HG03103 (cell line): ENCODE measurements around the gene TRABD2B.
"Not testable (repeated sequence)": the region's sequence is repeated elsewhere in the genome, so short reads cannot be mapped to it uniquely, and the experiment has no call there.

Source experiments
- ATAC-seq: cut with Tn5 transposase; IDR thresholded peaks from one replicate; pipeline ENCODE4 v1.9.1; 2021; ENCODE audit warnings: low read depth; ENCODE audit not compliant: unreplicated experiment

Gene TRABD2B

DNA sequence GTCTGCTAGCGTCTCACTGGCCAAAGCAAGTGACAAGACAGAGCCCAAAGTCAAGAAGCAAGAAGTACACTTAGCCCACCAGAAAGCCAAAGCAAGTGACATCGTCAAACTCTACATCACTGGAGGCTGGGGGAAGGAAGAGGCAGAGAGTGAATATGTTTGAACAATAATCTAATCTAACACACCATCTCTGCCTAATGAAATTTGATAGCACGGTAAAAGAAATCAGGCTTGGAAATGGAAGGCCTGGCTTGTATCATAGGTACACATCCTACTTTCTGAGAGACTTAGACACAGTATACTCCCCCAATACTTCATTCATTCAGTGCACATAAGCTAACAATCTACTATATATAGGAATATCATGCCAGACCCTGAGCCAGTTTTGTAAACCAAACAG lies 26.3 kb downstream of the TRABD2B start:
- no peak for ATAC-seq

DNA sequence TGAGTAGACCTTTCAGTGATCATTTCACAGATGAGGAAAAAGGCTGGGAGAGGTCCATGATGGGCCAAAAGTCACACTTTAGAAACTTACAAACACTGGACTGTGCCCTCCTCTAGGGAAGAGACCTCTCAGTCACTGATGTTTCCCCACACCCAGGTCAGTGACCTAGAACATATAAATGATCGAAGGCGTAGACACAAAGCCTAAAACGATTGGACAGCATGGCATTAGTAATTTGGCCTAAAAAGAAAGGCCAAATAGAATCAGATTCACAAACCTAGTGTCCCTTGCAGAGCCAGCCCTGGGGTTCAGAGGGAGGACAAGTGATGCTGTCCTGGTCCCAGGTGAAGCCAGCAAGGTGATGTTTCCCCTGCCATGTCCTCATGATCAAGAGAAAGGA lies 27.7 kb downstream of the TRABD2B start:
- no peak for ATAC-seq

DNA sequence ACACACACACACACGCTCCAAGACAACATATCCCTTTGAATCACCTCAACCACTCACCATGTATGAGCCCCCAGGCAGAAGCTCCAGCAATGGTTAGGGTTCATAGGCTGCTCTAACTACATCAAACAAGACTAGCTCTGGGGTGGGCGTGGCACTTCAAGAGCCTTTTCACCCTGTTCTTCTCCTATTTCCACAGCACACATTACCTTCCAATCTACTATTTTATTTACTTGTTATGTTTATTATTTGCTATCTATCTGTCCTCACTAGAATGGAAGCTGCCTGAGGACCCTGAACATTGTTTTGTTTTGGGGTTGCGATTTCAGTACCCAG lies 28.7 kb downstream of the TRABD2B start:
- no peak for ATAC-seq

DNA sequence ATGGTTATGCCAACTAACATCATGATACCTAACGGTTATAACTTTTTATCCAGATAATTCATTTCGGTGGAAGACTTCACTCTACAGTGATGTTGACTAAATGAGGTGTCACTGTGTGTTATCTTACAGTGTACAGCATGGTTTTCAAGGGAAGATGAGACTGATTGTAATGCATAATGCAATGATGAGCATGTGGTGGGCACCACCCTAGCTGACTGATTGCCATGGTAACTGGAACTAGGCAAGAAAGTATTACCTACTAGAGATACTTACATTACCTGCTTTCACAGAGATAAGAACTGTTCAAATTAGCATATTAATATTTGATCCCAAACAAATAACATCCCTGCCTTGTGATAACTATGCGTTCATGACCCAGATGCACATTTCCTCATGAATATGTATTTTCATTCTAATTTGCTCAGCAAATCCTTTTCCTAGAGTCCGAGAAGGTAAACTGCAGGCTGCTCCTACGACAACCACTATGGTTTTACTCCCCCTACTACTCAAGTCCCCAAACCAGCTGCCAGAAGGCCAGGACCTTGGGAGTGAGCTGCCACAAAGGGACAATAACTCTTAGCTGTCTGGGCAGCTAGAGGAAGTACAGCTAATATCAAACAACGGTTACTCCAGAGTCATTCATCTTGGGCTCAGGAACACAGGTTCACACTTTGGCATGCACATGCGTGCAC lies 29.2 kb downstream of the TRABD2B start:
- no peak for ATAC-seq

DNA sequence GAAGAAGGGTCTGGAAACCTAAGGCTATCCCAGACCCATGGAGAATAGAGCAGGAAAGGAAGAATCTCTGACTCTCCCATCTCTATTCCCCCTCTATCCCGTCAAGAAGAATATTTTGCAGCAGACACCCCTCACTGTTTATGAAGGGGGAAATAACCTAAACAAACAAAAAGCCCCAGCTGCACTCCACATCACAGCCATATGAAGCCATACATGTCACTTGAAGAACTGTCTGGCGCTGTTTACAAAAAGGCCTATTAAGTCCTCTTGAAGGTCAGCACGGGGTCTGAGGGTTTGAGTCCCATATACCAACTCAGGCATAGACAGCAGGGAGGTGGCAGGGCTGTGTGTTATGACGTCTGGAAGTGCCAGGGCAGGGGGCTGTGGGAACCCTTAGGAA lies 31.4 kb downstream of the TRABD2B start:
- ATAC-seq, result no peak

DNA sequence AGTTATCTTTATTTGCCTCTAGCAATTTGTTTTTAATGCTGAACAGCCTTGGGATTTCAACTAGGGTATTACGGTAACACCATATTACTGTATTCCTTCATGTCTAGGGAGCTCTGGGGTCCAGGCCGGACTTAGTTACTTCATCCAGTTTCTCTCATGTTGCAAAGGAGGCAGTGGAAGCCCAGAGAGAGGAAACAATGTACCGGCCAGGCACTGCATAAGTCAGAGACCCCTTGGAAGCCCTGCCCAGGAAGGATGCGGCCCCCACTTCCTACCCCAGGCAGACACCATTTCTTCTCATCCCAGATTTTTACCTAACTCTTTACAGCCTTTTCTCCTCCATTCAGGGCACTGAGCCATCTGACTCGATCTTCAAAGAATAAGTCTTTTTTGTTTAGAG lies 32.5 kb downstream of the TRABD2B start:
- ATAC-seq, result no peak

DNA sequence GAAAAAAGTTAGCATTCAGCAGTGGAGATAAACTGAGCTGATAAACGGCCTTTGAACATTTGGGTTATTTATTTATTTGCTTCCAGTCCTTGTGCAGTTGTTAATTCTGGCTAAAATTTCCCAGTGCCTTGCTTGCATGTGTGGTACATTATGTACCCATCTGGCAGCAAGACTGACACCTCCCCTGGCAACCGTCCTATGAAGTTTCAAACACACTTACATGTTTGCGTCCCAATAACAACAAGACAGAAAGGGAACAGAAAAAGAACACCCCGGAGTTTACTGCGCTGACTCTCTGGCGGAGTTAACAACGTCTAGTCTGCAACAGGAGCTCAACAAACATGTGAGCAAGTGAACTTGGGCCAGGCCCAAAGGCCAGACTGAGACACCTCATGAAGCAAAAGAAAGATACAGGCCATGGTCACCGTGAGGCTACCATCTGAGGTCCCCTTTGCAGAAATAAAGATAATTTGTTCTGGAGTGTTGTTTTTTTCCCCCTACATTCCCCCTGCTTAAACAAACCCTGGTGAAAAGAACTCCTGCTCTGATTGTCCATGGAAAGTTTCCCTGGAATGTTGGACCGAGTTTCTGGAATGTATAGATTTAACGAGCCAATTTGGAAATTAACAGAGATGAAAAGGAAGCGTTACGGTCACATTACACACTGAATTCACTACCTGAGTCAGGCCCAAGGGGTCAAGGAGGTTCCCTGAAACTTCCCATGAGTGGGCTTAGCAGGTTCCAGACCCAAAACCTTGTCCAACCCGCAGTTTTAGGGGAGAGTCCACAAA lies 33.4 kb downstream of the TRABD2B start:
- no peak for ATAC-seq

DNA sequence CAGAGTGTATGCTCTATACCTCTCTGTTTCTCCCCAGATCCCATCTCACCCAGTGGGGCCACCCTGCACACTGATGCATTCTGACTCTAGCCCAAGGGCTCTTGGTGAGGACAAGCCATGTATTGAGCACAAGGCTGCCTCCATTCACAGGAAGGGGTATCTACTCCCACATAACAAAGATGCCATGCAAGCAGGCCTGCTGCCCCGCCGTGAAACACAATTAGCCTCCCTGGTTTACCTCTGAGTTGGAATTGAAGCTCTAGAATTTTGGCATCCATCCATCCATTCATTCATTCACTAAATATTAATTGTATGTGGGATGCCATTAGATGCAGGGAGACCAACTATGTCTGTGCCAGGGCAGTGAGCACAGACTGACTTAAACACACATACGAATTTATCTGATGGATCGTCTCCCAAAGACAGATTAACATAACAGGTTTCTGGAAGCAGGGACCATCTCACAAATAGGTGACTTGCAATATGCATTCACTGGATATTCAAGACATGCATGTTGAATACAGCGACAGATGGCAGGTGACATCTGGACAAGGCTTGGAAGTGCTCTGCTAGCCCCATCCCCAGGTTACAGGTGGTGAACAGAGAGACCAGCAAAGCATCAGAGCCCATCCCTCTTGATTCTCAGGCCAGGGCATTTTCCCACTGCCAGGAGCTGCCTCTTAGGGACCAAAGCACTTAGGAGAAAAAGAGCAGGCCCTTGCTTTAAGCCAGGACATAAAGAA lies 34.3 kb downstream of the TRABD2B start:
- ATAC-seq, result no peak

DNA sequence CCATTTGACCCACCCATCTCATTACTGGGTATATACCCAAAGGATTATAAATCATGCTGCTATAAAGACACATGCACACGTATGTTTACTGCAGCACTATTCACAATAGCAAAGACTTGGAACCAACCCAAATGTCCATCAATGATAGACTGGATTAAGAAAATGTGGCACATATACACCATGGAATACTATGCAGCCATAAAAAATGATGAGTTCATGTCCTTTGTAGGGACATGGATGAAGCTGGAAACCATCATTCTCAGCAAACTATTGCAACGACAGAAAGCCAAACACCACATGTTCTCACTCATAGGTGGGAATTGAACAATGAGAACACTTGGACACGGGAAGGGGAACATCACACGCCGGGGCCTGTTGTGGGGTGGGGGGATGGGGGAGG lies 35.4 kb downstream of the TRABD2B start:
- ATAC-seq, result not testable (repeated sequence)

DNA sequence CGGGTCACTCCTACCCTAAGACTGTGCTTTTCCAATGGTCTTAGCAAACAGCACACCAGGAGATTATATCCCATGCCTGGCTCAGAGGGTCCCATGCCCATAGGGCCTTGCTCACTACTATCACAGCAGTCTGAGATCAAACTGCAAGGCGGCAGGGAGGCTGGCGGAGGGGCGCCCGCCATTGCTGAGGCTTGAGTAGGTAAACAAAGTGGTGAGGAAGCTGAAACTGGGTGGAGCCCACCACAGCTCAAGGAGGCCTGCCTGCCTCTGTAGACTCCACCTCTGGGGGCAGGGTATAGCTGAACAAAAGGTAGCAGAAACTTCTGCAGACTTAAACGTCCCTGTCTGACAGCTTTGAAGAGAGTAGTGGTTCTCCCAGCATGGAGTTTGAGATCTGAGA lies 40.7 kb downstream of the TRABD2B start:
- not testable (repeated sequence) for ATAC-seq

DNA sequence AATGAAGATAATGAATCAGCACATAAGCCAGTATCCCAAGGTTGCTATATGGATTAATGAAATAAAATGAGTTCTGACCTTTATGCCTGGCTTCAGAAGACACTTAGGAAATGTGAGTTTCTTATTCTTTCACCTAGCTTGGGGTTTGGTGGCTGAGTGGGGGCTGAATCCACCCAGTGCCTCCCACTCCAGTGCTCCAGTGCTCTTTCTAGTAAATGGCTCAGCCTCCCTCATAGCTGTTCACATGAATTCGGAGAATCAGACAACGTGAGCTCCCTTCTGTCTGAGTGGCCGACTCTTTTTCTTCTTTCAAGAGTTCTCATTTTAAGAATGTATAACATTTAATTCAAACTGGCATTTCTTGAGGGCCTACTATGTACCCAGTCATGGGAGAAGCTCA lies 43.5 kb downstream of the TRABD2B start:
- no peak for ATAC-seq

DNA sequence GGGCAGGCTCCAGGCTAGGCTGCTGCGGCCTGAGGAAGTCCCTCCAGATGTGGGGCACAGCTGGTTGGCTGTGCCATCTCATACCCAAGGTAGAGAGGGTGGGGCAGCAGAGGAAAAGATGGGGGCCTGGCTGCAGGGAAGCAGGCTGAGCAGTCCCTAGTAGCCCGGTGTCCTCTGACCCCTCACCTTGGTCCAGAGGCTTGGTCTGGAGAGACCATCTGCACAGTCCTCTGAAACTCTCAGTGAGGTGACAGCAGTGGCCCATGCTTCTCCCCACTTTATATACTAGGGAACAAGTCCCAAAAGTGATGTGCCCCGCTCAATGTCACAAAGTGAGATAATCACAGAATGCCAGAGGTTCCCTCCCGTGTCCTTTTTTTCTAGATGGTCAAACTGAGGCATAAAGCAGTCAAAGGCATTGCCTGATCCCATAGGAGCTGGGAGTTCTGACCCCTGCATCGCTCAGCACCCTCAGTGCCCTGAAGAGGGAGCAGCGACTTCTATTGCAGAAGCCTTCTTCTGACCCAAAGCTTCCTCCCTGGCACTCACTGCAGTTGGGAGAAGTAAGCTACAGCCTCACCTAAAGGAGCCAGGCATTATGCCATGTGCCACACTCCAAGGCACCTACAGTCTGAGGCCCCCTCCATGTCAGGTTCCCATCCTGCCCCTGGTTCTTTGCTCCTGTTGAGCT lies 45.5 kb downstream of the TRABD2B start:
- ATAC-seq, result no peak

DNA sequence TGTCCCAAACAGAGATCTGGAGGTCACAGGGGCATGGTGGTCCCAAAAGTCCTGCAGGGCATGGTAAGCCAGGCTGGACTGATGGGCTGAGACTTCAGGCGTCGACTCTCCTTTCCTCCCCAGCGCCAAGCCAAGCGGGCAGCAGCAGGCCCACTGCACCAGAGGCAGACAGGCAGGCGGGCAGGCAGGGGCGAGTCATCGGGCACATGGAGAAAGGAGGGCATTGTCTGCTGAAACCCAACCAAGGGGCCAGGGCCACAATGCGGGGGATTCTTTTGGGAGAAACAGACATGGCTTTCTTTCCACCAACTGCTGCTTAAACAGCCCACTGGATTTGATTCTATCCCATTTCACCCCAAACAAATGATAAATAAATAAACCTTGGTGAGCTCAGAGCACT lies 46.2 kb downstream of the TRABD2B start:
- ATAC-seq, result no peak

DNA sequence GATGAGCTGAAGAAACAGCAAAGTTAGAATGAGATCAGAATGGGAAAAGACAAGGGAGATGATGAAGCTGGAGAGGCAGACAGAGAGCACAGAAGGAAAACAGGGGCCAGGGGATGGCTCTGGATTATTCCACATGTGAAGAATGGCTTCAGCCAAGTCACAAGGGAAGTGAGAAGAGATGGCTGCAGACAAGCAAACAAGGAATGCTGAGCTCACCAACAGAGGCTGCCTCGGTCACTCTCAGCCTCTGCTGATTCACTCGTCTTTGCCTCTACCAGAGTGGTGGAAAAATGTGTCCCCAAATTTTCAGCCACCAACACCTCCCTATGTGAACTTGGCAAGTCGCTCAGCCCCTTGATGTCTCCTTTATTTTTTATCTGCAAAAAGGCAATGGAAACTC lies 46.7 kb downstream of the TRABD2B start:
- ATAC-seq, result no peak

DNA sequence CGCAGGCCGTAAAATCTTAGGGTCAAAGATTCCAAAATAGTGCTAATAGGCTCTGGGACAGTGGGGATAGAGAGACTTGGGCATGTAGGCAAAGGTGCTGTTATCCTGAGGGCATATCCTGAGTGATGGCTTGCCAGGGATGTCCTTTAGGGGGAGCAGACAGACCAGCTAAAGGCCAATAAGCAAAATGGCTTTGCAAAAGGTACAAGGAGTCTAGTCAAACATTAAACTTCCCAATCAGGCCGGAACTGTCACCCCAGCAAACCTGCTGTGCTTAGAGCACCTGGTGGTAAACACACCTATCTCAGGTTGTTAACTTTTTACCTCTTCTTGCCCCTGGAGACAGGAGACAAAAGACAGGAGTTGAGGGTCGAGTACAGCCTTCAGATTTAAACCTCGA lies 49.1 kb downstream of the TRABD2B start:
- ATAC-seq, result no peak

DNA sequence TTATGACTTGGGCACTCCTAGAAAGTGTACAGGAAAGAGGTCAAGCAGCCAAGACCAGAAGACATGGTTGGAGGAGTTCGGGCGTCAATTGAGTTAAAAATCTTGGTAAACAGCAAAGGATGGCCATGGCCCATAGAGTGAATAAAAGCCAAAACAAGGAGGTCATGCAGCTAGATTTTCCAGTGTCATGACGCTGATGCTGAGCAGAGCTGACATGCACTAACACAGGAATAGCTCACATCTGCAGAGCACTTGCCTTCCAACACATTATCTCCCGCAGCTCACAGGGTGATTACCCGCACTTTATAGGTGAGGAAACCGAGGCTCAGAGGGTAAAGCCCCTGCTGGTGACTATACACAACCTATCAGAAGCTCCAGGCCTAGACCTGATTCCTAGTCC lies 49.7 kb downstream of the TRABD2B start:
- no peak for ATAC-seq

DNA sequence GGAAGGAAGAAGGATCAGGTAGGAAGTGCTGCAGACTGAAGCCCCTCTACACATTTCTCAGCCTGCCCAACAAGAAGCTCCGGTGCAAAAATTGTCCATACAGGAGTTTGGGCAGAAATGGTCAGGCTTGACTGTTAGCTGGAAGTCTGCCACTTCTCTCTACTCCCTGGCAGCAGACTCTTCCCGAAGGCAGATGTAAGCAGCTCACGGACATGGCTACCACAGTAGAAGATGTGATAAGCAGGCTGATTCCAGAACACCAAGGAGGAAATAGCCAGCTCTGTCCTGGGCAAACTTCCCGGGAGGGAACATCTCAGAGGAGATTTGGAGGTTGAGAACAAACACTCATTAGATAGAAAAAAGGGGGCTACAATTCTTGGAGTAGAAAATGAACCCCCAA lies 52.6 kb downstream of the TRABD2B start:
- no peak for ATAC-seq

DNA sequence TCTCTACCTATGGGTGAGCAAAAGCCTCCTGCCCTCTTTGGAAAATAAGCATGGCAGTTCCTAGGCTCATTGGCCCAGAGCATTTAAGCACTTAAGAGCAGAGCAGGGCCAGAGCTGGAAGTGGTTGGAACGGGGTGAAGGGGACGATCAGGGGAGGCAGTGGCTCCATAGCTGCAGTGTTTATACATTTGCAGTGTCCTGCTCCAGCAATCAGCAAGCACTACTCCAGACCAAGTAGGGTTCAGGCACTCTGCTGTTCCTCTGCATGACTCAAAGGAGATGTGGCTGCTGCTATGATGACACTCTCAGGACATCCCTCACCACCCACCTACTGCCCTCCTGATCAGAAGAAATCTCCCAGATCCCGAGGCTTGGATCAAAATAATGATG lies 55.0 kb downstream of the TRABD2B start:
- no peak for ATAC-seq

DNA sequence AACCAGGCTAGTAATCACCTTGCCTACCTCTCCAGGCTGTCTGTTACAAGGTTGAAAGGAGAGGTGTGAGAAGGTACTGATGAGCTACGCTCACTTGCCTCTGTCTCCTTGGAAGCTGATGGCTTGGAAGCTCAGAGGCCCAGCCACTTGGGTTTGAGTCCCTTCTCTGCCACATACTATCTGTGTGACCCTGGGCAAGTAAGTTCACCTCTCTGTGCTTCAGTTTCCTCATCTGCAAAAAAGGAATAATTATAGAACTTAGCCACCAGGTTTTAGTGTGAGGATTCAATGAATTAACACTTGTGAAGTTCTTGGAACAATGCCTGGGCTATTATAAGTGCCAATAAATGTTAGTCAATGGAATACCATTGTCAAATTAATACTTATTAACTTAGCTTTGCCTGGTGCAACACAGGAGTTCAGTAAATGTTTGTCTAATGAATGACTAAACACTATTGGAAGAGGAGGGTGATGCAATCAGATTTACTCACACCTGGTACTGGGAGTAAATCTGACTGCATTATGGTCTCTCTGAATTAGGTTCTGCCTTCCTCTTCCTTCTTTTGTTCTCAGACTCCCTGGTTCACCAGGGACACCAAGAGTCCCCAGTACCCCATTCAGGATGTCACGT lies 55.5 kb downstream of the TRABD2B start:
- ATAC-seq, result no peak

DNA sequence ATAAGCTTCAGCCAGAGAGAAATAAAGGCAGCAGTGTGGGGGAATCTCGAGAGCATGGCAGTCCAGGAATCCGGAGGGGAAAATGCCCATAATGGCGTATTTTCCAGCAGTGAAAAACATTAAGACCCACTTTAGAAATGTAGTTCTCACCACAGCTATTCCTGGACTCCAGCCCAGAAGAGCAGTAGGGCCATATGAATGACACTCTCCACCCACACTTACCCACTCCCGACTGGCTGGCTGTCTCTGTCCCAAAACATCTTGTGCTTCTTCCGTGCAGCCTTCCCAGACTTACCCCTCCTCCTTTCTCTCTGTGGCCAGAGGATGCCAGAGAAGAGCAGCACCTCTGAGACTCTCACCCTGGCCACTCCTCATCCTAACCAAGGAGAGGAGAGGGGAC lies 56.4 kb downstream of the TRABD2B start:
- no peak for ATAC-seq

DNA sequence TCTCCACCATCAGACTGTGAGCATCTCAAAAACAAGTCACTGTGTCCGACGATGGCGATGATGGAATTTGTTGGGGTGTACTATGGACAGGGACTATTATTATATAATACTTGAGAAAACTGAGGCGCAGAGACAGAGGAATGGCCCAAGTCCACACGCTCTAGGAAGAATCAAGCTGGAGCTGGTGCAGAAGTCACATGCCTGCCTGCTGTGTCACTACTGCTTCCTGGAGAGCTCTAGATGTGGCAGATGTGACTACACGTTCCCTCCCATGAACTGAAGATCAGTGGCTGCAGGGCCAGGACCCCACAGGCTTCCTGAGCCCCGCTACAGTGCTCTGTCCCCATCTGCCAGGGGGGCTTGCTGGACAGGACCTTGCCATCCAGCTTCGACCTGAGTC lies 56.9 kb downstream of the TRABD2B start:
- ATAC-seq, result no peak
